ENCODE results near the gene C1QTNF9B.

- TF ChIP-seq CTCF (IDR thresholded peaks at IDR 0.05; ENCODE audit: low read depth, low read length, poor library complexity, severe bottlenecking) = no peak
- no peak for TF ChIP-seq EZH2phosphoT487 (IDR thresholded peaks at IDR 0.05; ENCODE audit: borderline replicate concordance, low read length)
Observed at GRCh38 chr13:23847497-23847896, 49.8 kb downstream of the C1QTNF9B start.

Measured in DOHH2 (cell line).